Glomerular visceral epithelial cell (primary cell): ENCODE data around the gene BPI.
A peak's percentile ranks its signal among the peaks of the same experiment; 100 is the strongest.
"Not testable (repeated sequence)": the region's sequence is repeated elsewhere in the genome, so short reads cannot be mapped to it uniquely, and the experiment has no call there.

Source experiments
- DNase-seq: peaks from one replicate; pipeline ENCODE4 v3.0.0-alpha.2; 2016; ENCODE audit errors: extremely low spot score

The BPI gene

DNA sequence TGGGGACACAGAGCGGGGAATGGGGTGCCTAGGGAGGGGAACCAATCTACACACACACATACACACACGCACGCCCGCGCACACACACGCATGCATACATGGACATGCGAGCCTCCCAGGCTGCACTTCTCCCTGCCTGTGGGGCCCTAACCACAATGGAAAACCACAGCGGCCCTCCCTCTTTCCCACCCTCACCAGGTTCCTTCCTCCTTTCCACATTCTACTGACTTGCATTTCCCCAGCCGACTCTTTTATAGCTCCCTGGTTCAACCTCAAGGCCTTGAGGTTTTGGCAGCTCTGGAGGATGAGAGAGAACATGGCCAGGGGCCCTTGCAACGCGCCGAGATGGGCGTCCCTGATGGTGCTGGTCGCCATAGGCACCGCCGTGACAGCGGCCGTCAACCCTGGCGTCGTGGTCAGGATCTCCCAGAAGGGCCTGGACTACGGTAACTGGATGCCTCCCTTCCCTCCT is at the start of gene BPI:
BPI (plus strand) TSS at position 249 of the 472 bp plus-strand sequence; CDS start at position 317, 68 bp downstream.
- peak; percentile 28 for DNase-seq

DNA sequence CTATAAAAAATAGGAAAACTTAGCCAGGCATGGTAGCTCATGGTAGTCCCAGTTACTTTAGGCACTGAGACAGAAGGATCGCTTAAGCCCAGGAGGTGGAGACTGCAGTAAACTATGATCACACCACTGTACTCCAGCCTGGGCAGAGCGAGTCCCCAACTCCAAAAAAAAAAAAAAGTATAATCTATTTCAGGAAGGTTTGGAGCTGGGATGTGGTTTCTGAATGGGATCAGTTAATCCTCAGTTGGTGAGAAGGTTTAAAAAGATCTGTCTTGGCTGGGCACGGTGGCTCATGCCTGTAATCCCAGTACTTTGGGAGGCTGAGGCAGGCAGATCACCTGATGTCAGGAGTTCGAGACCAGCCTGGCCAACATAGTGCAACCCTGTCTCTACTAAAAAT is 49.3 kb upstream of the BPI start:
- DNase-seq: not testable (repeated sequence)

DNA sequence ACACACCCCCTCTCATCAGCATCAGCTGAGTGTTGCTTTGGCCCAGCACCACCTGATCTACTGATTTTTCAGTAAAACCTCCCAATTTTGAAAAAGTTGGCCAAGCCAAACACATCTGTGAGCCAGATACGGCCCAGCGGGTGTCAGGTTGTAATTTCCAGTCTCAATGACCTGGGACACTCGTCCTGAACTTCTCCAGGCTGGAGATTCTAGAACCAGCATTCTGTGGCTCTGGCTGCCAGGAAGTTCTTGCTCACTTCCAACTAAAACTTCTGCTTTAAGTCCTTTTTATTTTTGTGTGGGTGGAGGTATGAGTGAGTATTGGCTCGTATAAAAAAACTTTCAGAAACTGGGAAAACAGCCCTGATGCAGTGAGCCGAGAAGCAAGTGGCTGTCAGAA is 48.6 kb upstream of the BPI start:
- DNase-seq: no peak

DNA sequence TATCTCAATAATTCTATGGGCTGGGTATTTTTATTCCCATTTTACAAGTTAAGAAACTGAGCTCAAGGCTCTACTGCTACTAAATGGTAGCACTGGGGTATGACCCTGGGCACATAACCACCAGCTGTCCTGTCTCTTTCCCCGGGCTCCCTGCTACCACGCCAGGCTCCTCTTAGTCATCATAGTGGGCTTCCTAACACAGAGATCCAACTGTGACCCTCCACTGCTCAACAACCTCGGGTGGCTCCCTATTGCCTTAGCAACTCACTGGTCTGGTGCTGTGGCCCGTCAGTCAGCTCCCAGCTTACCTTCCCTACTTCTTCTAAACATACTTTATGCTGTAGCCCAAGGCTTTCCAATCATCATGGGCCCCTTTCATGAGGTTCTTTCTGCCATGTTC is 47.9 kb upstream of the BPI start:
- DNase-seq: no peak

DNA sequence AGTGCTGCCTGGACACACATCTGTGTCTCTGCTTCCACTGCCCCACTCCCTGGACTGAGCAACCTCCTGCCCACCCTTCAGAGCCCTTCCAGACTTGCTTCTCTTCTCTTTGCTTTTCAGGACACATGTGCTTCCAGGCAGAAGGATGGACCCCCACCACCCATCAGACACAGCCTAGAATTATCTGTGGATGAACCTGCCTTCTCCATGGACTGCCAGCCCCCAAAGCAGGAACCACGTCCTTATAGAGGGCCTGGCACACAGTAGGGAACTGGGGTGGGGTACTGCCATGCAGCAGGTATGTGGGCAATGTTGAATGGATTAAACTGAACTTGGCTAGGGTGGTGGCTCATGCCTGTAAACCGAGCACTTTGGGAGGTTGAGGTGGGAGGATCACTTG is 47.0 kb upstream of the BPI start:
- DNase-seq: no peak

DNA sequence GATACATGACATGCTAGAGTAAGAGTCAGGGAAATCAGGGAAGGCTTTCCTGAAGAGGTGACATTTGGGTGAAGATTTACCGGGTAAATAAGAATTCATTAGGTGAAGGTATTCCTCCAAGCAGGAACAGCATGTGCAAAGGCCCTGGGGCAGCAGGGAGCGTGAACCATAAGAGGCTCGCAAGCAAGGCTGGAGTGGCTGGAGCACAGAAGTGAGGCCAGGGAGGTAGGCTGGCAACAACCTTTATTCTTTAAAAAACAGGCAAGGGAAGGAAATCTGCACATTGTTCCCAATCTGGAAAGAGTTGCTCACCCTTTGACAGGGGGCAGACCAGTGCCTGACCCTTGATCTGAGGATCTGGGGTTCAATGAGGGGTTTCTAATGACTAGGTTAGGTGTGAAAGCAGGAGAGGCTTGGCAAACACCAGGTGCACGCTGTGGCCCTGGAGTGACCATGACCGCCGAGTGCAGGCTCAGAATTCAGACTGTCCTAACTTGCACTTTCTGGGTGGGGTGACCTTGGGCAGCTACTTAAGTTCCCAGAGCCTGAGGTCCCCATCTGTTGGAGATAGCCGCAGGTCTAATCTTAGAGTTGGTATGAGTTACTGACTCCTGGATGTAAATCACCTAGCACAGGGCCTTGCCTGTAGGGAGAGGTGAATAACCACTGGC is 45.3 kb upstream of the BPI start:
- no peak for DNase-seq

DNA sequence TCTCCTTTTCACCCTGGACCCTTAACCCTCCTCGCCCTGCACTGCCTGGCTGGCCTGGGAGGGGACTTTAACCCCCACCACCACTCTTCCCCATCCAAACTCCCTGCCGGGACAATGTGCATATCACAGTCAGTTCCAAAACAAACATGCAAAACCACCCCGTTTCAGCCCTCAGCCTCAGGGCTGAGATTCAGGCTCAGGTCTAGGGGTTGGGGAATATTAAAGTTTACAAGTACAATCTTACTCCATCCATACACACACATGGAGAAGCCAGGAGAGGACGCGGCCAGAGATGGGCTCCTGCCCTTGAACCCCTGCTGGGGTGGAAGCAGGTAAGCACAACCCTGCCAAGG is 44.0 kb upstream of the BPI start:
- DNase-seq: no peak

DNA sequence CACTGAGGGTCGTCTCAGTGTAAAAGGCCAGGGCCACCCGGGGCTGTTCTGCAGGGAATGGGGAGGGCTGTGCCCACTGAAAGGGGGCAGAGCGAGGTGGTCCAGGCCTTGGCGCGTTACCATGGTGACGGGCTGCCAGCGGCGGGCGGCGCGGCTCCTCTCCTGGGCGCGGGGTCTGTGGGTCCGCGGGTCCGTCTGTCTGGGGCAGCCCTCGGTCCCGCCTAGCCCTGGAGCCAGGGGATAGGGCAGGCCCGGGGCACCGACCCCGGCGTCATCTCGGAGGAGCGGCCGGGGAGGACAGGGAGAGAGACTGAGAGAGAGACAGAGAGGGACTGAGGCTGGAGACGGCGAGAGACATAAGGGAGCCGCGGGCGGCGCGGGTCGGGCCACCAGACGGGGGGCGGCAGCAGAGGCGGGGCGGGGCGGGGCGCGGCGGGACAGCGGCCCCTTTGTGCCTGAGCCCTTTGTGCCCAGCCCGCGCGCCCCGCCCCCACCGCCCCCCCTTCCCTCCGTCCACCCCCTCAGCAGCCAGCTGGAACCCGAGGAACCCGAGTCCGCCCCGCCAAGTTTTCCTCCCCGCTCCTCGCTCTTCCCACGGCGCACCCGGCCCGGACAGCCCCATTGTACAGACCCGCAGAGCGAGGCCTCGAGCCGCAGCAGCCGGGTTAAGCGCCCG is 43.4 kb upstream of the BPI start, which contains the start of gene KIAA1755:
KIAA1755 (minus strand) TSS at position 358 of the 676 bp plus-strand sequence; CDS start at position 123, 235 bp downstream.
- DNase-seq: no peak

DNA sequence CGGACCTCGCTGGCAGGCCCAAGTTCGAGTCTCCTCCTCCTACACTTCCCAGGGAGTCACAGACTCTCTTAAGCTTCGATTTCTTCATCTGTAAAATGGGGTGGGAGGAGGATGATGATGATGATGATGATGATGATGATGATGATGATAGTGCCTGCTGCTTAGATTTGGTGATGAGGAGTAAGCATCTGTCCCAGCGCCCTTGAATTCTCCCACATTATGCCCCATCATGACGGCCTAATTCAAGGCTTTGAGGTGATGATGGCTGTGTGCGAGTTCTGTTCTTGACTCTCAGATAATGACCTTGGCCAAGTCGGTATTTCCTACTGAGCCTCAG is 42.9 kb upstream of the BPI start:
- no peak for DNase-seq

DNA sequence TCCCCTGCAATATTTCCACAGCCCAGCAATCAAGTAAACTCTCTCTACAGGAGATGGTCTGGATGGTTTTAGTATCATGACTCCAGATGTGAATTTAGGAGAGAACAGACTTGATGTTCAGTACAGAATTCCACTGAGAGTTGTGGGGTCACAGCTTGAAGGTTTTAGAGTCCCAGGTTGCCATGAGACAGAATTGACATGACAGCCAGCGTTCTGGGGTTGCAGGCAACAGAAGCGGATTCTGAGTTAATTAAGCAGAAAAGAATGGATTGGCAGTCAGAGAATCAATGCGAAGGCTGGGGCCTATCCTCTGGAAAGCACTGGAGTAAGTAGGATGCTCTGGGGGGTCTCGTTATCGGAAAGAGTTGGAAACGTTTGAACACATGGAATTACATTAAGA is 41.0 kb upstream of the BPI start:
- DNase-seq: no peak

DNA sequence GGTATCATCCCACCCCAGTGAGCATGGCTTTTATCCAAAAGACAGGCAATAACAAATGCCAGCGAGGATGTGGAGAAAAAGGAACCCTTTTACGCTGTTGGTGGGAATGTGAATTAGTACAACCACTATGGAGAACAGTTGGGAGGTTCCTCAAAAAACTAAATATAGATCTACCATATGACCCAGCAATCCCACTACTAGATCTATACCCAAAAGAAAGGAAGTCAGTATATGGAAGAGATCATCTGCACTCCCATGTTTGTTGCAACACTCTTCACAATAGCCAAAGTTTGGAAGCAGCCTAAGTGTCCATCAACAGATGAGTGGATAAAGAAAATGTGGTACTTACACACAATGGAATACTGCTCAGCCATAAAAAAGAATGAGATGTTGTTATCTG is 37.5 kb upstream of the BPI start:
- no peak for DNase-seq

DNA sequence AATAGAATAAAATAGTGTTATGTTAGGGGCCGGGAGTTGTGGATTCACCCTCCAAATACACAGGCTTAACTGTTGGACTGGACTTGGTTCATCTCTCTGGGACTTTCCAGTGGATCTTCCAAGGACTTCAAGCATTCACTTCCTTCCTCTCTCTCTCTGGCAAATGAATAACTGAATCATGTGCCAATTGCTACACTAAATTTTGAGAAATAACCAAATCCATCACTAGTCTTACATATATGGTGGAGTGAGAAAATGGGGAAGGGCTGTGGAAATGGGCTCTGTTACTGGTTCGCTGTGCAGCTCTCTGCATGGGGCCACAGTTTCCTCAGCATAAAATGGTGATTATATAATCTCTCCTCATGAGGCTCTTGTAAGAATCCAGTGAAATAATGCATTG is 36.7 kb upstream of the BPI start:
- DNase-seq: no peak

DNA sequence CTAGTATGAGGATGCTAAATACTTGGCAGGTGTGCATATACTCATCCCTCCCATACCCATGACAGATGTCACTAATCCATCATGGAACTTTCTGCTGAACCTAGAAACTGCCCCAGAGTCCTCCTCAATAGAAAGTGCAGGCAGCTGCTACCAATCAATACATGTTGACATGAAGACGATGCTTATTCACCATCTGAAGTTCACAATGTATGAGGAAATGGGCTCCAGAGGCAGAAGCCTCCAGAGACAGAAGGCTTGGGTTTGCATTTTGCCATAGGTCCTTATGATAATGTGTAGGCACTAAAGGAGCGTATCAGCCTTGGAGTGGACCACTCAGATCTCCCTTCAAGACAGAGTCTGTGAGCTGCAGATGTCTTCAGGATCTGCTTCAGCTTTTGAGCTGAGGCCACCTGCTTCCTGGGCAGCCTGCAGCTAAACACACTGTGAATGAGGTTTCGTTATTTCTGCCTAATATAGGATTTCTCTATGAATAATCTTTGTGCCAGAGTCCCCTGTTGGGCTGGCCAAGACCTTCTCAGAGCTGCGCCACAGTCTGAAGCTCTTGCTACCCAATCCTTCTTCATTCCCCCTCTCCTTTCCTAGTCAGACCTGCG is 35.9 kb upstream of the BPI start:
- DNase-seq: no peak

DNA sequence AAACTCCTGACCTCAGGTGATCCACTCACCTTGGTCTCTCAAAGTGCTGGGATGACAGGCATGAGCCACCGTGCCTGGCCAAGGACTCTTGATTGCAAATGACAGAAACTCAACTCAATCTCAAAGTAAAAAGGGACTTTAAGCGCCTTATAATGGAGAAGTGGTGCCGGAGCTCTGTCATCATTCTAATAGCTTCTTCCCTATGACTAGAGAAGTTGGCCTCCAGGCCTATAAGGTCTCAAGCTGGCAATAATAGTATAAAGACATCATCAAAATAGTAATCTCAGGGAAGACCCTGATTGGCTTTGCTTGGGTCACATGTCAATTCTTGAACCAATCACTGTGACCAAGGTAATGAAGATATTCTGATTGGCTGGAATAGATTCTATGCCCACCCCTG is 34.9 kb upstream of the BPI start:
- DNase-seq: no peak

DNA sequence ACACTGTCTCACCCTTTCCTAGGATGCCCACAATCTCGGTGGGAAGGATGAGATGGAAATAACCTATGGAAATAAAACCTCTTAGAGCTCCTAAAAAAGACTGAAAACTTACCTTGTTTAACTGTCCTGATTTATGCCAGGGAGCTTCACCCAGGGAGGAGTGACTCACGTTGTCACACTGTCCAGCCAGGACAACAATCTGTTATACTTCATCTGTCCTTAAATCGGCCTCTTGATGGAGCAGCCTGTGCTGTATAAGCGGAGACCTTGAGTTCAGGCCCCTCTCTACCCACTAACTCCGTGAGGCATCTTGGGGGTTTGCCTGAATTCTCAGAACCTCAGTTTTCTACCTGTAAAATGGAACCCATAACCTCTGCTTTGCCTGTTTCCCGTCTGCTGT is 34.2 kb upstream of the BPI start:
- DNase-seq: no peak

DNA sequence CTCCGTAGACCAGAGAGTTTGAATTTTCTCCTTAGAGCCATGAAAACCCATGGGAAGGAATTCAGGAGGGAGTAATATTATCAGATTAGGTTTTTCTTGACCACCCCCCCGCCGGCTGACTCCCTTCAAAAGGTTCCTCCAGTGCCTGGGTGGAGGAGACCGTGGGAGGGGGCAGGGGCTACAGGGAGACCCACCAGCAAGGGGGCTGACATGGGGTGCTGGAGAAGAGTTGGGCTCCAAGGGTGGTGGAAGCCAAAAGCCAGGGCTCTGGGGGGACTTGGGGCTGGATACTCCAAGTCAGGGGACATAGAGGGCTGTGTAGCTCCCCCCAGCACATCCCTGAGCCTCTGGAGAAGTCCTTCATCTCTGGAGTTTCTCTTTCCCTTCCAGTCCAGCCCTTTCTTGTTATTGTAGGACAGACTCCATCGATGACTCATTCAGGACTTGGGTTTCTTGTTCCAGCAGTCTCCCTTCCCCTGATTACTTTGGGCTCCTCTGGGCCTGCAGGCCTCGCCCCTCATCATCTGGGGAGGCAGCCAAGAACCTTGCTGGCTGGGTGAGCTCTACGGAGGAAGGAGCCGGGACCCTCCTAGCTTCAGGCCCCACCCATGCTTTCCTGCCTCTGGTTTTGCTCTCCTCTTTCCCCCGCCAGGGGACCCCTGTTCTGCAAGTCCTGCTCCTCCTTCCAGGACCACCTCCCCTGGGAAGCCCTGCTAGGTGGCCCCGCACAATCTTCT is 32.9 kb upstream of the BPI start:
- peak; percentile 90 for DNase-seq

DNA sequence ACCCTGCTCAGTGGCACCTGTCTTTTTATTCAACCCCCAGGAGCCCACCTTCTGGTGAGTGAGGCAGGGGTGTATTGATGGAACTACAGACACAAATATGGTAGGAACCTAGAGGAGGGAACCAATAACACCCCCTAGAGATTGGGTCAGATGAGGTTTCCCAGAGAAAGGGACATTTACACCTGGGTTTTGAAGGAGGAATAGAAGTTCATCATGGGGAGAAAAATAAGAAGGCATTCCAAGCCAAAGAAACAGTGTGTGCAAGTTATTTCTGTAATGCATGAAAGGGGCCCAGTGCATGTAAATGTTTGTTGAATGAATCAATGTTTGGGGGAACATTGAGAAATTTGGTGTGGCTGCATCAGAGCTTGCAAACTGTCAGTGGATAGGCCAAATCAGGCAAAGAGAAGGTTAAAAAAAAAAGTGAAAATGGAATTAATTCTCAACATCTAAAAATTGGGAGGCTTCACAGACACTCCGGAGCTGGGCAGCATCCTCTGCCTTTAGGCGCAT is 32.3 kb upstream of the BPI start:
- no peak for DNase-seq

DNA sequence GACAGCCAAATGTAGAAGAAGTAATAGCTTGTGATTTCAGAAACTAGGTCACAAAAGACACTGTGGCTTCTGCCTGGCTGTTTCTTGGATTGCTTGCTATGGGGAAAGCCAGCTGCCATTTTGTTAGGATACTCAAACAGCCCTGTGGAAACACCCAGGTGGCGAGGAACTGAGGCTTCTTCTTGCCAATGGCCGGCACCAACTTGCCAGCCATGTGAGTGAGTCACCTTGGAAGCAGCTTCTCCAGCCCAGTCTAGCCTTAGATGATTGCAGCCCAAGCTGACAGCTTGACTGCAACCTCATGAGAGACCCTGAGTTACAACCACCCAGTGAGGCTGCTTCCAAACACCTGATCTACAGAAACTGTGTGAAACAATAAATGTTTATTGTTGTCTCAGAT is 31.6 kb upstream of the BPI start:
- DNase-seq: peak; percentile 53

DNA sequence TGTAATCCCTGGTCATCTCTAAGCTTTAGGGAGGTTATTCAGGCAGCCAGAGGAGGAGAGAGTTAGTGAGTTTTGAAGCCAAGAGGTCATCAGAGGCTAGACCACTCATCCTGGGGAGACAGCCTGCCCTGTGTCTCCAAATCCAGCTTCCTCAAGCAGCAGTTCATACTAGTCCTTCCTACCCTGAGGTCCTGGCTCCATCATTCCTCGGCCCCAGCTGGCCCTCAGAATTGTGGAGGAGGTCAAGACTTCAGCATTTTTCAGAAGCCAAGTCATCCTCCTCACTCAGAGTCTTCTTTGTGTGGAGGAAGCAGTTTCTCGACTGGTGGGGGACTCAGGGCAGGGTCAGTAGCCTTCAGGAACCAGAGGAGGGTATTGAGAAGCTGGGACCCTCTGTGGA is 31.0 kb upstream of the BPI start:
- DNase-seq: no peak

DNA sequence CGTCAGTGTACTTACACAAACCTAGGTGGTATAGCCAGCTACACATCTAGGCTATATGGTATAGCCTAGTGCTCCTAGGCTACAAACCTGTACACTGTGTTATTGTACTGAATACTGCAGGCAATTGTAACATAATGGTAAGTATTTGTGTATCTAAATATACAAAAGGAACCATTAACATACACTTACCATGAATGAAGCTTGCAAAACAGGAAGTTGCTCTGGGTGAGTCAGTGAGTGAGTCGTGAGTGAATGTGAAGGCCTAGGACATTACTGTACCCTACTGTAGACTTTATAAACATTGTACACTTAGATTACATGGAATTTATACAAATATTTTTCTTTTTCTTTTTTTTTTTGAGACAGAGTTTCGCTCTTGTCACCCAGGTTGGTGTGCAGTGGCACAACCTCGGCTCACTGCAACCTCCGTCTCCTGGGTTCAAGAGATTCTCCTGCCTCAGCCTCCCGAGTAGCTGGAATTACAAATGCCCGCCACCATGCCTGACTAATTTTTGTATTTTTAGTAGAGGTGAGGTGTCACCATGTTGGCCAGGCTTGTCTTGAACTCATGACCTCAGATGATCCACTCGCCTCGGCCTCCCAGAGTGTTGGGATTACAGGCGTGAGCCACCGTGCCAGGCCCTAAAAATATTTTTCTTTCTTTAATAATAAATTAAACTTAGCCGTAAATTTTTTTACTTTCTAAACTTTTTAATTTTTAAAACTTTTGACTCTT is 28.0 kb upstream of the BPI start:
- DNase-seq: peak; percentile 54

DNA sequence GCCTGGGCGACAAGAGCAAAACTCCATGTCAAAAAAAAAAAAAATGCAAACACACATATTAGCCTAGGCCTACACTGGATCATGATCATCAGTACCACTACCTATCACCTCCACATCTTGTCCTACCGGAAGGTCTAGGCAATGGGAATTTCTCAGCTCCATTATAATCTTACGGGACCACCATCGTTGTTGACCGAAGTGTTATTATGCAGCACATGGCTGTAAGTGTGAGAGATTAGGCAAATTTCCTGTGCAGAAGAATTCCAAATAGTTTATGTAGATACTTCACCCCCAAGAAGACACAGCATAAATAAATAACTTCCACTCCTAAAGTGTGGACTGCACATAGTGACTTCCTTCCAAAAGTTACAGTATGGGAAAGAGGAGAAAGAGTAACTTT is 26.7 kb upstream of the BPI start:
- no peak for DNase-seq

DNA sequence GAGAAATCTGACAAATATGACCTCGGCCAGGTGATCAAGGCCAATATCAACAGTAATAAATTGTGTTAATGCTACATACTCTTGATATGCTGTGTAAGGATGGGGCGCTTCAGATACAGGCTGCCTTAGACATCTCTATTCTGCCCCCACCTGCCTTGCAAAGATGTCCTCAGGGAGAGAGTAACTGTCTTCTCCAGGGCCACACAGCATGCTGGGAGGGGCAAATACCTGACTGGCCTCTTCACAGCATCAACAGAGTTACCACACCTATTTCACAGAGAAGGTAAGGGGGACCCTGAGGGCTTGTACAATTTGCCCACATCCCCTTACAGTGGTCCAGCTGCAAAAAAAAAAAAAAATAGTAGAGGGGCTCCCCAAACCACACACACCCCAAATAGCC is 26.3 kb upstream of the BPI start:
- no peak for DNase-seq
